Kidney capillary endothelial cell (primary cell): ENCODE data around the gene ASAP2.

Experiments
- DNase-seq: peaks from one replicate; pipeline ENCODE4 v3.0.0-alpha.2; 2018; ENCODE audit warnings: low spot score

Gene ASAP2

GRCh38 chr2:9231291-9232165 lies 24.9 kb downstream of the ASAP2 start:
- no peak for DNase-seq

- DNase-seq = no peak
These were observed 25.5 kb downstream of the ASAP2 start for GRCh38 chr2:9232166-9232479.

- DNase-seq = no peak
These were observed 26.3 kb downstream of the ASAP2 start for GRCh38 chr2:9232886-9233285.

- peak; percentile 100 for DNase-seq
These were observed 28.1 kb downstream of the ASAP2 start for GRCh38 chr2:9234680-9235146.

- peak; percentile 65 for DNase-seq
These were observed 28.8 kb downstream of the ASAP2 start for GRCh38 chr2:9235147-9236044.

GRCh38 chr2:9236045-9236344 lies 29.4 kb downstream of the ASAP2 start:
- no peak for DNase-seq

GRCh38 chr2:9236867-9237266 lies 30.3 kb downstream of the ASAP2 start:
- no peak for DNase-seq

GRCh38 chr2:9237831-9238230 lies 31.2 kb downstream of the ASAP2 start:
- no peak for DNase-seq

- DNase-seq = no peak
These were observed 32.1 kb downstream of the ASAP2 start for GRCh38 chr2:9238591-9239326.

GRCh38 chr2:9239616-9240015 lies 33.0 kb downstream of the ASAP2 start:
- DNase-seq = no peak

- no peak for DNase-seq
These were observed 34.1 kb downstream of the ASAP2 start for GRCh38 chr2:9240745-9241144.

GRCh38 chr2:9241233-9241632 lies 34.6 kb downstream of the ASAP2 start:
- DNase-seq = no peak

- no peak for DNase-seq
These were observed 36.7 kb downstream of the ASAP2 start for GRCh38 chr2:9243357-9243756.

- DNase-seq = no peak
These were observed 38.5 kb downstream of the ASAP2 start for GRCh38 chr2:9244985-9245544.

- no peak for DNase-seq
These were observed 40.6 kb downstream of the ASAP2 start for GRCh38 chr2:9247177-9247576.

- DNase-seq = no peak
These were observed 41.2 kb downstream of the ASAP2 start for GRCh38 chr2:9247786-9248185.

- no peak for DNase-seq
These were observed 41.8 kb downstream of the ASAP2 start for GRCh38 chr2:9248363-9248762.

GRCh38 chr2:9249020-9249800 lies 42.6 kb downstream of the ASAP2 start:
- DNase-seq = peak; percentile 85

GRCh38 chr2:9250091-9250490 lies 43.5 kb downstream of the ASAP2 start:
- no peak for DNase-seq

GRCh38 chr2:9250498-9251153 lies 44.0 kb downstream of the ASAP2 start:
- DNase-seq = no peak
